K562 treated with DMSO at 1 percent for 48 hours (cell line): ENCODE measurements around the gene DGKB. TPM values are rescaled to one million over a fixed set of nuclear protein-coding genes. Genes with fewer than 3 reads are reported as not detected.

ENCODE experiments used
- total RNA-seq: library from RNA; unstranded; fragments of 300-600 nt; gene quantifications from 2 replicates; pipeline ENCODE4 v1.2.3, GENCODE V29; 2022; ENCODE audit warnings: low replicate concordance; ENCODE audit errors: extremely low read depth

DGKB gene
- not detected in 2 replicates for total RNA-seq

DNA sequence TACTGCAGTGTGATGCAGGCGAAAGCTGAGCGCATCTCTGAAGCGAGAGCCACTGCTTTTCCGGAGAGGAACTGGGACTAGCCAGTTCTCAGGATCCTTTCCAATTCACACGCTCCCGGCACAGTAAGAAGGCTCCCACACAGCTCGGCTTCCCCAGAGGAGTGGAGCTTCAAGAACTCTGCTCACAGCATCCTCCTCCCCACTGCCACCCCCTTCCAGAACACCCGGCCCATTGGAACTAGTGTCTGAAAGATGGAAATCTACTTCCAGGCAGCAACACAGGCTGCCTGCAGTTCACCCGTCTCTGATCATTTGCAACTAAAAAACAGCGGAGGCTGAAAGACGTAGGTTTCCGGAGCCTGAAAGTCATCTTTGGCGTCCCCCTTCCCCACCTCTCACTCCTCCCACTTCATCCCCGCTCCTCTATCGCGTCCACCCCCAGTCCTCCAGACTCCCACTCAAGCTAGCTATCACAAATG lies at the start of gene DGKB:
TSS of gene DGKB (minus strand) at position 163 of the 479 bp plus-strand sequence.

